AG04450 (cell line): ENCODE measurements around the gene FAM171A1. TPM values are rescaled to one million over a fixed set of nuclear protein-coding genes. Genes with fewer than 3 reads are reported as not detected.

ENCODE experiments used
- CTCF ChIA-PET: fragments of 300-600, 350-600 bp; formaldehyde crosslinking; extraction: SDS; loops from one replicate; lab custom pipeline; 2022; ENCODE audit warnings: antibody characterized with exemption, inconsistent platforms; lab: Charles Lee
- POLR2A ChIA-PET: fragments of 350-600 bp; formaldehyde crosslinking; extraction: SDS; loops from one replicate; lab custom pipeline; 2021; ENCODE audit warnings: antibody characterized with exemption, inconsistent platforms; lab: Yijun Ruan, JAX
- DNase-seq: peaks from one replicate; pipeline ENCODE4 v3.0.0-alpha.2; 2011; ENCODE audit warnings: low read depth, low spot score
- H3K27ac ChIP-seq: one replicate; pipeline ENCODE4 v1.5.1; 2012; ENCODE audit warnings: low read depth, low read length, control low read depth
- H3K27me3 ChIP-seq: one replicate; pipeline ENCODE4 v1.6.0; 2012; ENCODE audit warnings: low read length; ENCODE audit not compliant: control insufficient read depth, insufficient read depth
- H3K4me3 ChIP-seq: 2 replicates; pipeline ENCODE4 v1.5.1; 2011; ENCODE audit warnings: mild to moderate bottlenecking, low read depth, low read length, control low read depth
- H3K9me3 ChIP-seq: 2 replicates; pipeline ENCODE4 v1.5.1; 2012; ENCODE audit warnings: low read length; ENCODE audit not compliant: control insufficient read depth, insufficient read depth
- polyA plus RNA-seq: library from polyadenylated mRNA; depleted of rRNA; stranded (reverse); fragments of >200 nt; gene quantifications from 2 replicates; pipeline ENCODE4 v1.2.3, GENCODE V29; 2011
- TF ChIP-seq, protein P1 (sequence below): IDR thresholded peaks from 2 replicates; pipeline ENCODE4 v1.5.1; 2011; ENCODE audit warnings: low read depth, low read length, control low read depth, inconsistent platforms

Gene FAM171A1
- polyA plus RNA-seq, 1 experiment: 22.4 TPM

DNA sequence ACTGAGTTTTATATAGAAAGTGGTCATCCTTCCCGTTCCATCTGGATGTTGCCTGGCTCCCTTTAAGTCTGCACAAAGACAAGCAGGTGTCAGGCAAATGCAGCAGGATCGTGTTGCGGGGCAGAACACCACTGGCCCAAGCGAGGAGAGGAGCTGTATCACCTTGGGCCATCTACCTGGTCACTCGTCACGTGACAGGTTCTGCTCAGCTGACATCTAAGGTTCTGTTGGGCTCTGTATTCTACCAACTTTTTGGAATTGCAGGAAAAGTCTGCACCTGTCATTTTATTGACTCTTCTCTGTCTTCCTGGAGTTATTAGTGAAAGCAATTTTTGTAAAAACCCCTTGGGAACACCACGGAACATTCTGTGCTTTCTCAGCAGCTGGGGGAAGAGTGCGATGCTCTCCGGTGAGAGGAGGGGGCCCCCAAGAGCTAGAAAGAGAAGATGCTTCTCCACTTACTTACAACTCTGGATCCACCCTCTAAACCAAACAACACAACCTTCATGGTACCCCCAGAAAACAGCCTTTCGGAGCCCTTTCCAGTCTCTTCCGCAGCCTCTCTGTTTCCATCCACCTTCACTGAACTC is 119.2 kb downstream of the FAM171A1 start:
- Histone ChIP-seq H3K27me3 (no peaks in the 10 kb centered on the region), H3K27ac (no peak overlapping the region), H3K4me3 (no peak overlapping the region), H3K9me3 (no peaks in the 10 kb centered on the region)
- ChIA-PET POLR2A (no interaction called here), CTCF (interaction anchor here (0.5 to 1.0 kb wide), 2 partner anchors 53 to 83 kb away, joined by 3 to 5 read pairs; no protein-coding TSS in a partner anchor)
- TF ChIP-seq, protein P1, sequence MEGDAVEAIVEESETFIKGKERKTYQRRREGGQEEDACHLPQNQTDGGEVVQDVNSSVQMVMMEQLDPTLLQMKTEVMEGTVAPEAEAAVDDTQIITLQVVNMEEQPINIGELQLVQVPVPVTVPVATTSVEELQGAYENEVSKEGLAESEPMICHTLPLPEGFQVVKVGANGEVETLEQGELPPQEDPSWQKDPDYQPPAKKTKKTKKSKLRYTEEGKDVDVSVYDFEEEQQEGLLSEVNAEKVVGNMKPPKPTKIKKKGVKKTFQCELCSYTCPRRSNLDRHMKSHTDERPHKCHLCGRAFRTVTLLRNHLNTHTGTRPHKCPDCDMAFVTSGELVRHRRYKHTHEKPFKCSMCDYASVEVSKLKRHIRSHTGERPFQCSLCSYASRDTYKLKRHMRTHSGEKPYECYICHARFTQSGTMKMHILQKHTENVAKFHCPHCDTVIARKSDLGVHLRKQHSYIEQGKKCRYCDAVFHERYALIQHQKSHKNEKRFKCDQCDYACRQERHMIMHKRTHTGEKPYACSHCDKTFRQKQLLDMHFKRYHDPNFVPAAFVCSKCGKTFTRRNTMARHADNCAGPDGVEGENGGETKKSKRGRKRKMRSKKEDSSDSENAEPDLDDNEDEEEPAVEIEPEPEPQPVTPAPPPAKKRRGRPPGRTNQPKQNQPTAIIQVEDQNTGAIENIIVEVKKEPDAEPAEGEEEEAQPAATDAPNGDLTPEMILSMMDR: no peak
- no peak for DNase-seq

DNA sequence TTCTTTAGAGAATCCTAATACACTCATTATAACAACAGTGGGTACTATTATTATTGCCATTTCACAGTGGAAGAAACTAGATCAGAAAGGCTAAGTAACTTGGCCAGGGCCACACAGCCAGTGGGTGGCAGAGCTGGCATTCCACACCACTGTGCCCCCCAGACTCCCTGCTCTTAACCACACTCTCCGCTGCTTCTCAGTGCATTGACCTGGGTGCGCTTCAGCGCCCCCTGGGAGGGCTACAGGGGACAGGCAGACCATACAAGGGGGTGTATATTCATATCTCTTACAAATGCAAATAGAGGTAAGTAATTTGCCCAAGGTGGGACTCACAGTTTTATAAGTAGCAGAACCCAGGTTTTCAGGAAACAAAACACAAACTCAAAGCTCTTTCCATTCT is 125.6 kb downstream of the FAM171A1 start:
- Histone ChIP-seq H3K9me3 (no peaks in the 10 kb centered on the region), H3K27ac (no peak overlapping the region), H3K27me3 (no peaks in the 10 kb centered on the region), H3K4me3 (no peak overlapping the region)
- no peak for DNase-seq
- CTCF ChIA-PET: interaction anchor here (1.0 kb wide), 1 partner anchor 15 kb away, joined by 4 read pairs; no protein-coding TSS in a partner anchor
- POLR2A ChIA-PET: no interaction called here
- TF ChIP-seq, protein P1: peak; percentile 41

DNA sequence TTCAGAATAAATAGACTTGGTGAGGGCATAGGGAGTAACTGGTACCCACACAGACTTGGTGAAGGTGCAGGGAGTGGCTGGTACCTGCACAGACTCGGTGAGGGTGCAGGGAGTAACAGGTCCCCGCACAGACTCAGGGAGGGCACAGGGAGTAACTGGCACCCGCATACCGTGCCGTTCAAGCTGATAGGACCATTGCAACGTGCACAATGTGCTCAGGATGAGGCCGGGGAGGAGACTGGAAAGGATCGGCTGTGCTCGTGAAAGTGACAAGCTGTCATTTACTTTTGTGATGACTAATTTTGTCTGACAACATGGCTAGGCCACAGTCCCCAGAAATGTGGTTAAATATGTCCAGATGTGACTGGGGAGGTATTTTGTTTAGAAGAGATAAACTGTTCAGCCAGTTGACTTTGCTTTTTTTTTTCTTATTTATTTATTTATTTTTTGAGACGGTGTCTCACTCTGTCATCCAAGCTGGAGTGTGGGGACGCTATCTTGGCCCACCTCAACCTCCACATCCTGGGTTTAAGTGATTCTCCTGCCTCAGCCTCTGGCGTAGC is 126.4 kb downstream of the FAM171A1 start:
- Histone ChIP-seq H3K4me3 (no peak overlapping the region), H3K27me3 (no peaks in the 10 kb centered on the region), H3K9me3 (no peaks in the 10 kb centered on the region), H3K27ac (no peak overlapping the region)
- CTCF ChIA-PET: no interaction called here
- POLR2A ChIA-PET: no interaction called here
- TF ChIP-seq, protein P1: no peak
- DNase-seq: no peak

DNA sequence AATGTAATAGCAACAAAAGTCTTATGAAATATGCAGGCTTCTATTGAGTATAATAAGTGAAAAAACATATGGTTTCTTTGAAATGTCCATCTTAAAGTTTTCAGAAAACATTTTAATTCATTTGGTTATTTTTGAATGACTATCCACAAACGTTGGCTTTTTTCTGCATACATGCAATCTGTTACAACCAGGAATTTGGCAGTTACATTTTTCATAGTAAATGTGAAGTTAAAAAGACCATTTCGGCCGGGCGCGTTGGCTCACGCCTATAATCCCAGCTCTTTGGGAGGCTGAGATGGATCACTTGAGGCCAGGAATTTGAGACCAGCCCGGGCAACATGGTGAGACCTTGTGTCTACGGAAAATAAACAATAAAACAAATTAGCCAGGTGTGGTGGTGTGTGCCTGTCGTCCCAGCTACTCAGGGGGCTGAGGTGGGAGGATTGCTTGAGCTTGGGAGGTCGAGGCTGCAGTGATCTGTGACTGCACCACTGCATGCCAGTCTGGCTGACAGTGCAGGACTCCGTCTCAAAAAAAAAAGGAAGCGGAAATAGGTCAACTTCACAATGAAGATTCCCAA is 128.7 kb downstream of the FAM171A1 start:
- POLR2A ChIA-PET: no interaction called here
- Histone ChIP-seq H3K27ac (no peak overlapping the region), H3K4me3 (no peak overlapping the region), H3K27me3 (no peaks in the 10 kb centered on the region), H3K9me3 (no peaks in the 10 kb centered on the region)
- DNase-seq: no peak
- TF ChIP-seq, protein P1: no peak
- CTCF ChIA-PET: interaction anchor here (1.1 kb wide), 1 partner anchor 8 kb away, joined by 3 read pairs; no protein-coding TSS in a partner anchor

DNA sequence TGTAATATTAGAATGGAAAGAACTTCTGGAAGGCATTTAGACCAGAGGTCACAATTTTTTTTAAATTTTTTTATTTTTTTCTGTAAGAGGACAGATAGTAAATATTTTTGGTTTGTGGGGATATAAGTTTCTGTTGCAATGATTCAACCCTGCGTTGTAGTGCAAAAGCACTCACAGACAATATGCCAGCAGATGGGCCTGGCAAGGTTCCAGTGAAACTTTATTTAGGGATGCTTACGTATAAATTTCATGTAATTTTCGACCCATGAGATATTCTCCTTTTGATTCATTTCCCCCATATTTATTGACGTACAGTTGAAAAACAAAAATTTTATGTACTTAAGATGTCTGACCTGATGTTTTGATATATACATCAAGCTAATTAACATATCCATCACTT is 129.8 kb downstream of the FAM171A1 start:
- POLR2A ChIA-PET: no interaction called here

More for the DNA sequence above, 129.8 kb downstream of the FAM171A1 start:
- TF ChIP-seq, protein P1: no peak
- no peak overlapping the region for H3K27ac ChIP-seq
- DNase-seq: no peak
- H3K9me3 ChIP-seq: no peaks in the 10 kb centered on the region
- no peaks in the 10 kb centered on the region for H3K27me3 ChIP-seq
- CTCF ChIA-PET: interaction anchor here (1.1 kb wide), 1 partner anchor 9 kb away, joined by 3 read pairs; no protein-coding TSS in a partner anchor
- H3K4me3 ChIP-seq: no peak overlapping the region
